K562 (cell line): Measurements from ENCODE around the gene CCDC73. TPM values are rescaled to one million over a fixed set of nuclear protein-coding genes. Genes with fewer than 3 reads are reported as not detected.
A peak's percentile ranks its signal among the peaks of the same experiment; 100 is the strongest.

ENCODE experiments used
- ATAC-seq: fragments of 200-7000 bp; cut with Tn5 transposase; 3 replicates; pipeline ENCODE4 v1.9.1; 2020; ENCODE audit warnings: moderate library complexity
- Bru-seq: library from RNA; stranded (reverse); fragments of 400-500 nt; gene quantifications from one replicate; lab custom pipeline; 2021; lab: Mats Ljungman, UMichigan
- BruChase-seq, 2 experiments: library from RNA; stranded (reverse); fragments of 400-500 nt; gene quantifications; one replicate each; lab custom pipeline; 2021; lab: Mats Ljungman, UMichigan
- BruUV-seq: library from RNA; stranded (reverse); fragments of 400-500 nt; replicated peaks from 2 replicates; lab custom pipeline; 2021; lab: Mats Ljungman, UMichigan
- CTCF ChIA-PET: fragments of 300-600 bp; formaldehyde crosslinking; extraction: SDS; loops from one replicate; lab custom pipeline; 2021; ENCODE audit warnings: low intra/inter-chr PET ratio; lab: Yijun Ruan, JAX
- POLR2A ChIA-PET: fragments of 300-600, 350-650 bp; sonication (Branson Sonifier 250); formaldehyde crosslinking; extraction: SDS; loops from one replicate; lab custom pipeline; 2021; ENCODE audit warnings: antibody characterized with exemption, inconsistent platforms; lab: Yijun Ruan, JAX
- DNase-seq, 4 experiments: peaks; one replicate each; pipeline versions ENCODE4 v3.0.0 to v3.0.0-alpha.2; 2011 to 2018; ENCODE audit warnings: low spot score in 3 of 4, mixed read lengths in 3 of 4; ENCODE audit errors: extremely low read depth in 1 of 4
- FAIRE-seq: peaks from 2 replicates; lab custom pipeline; 2011; peaks lifted over from hg19 to GRCh38; lab: Jason Lieb, UNC
- H2AFZ ChIP-seq: 2 replicates; pipeline ENCODE4 v1.6.0; 2011; ENCODE audit warnings: low read depth, low read length, control low read depth, inconsistent platforms
- H3K27ac ChIP-seq: fragments of 200-600 bp; 3 replicates; pipeline ENCODE4 v1.8.0; 2011; ENCODE audit warnings: low read depth, mild to moderate bottlenecking, control low read depth, inconsistent platforms, low read length, moderate library complexity, mixed read lengths; ENCODE audit errors: extremely low read depth
- H3K27me3 ChIP-seq, 2 experiments: fragments of 300-600 bp in 1 of 2; 2 replicates in 1 of 2; 3 replicates in 1 of 2; pipeline versions ENCODE4 v1.6.0 to v1.8.0; 2011; ENCODE audit warnings: inconsistent platforms in 2 of 2, low read length in 2 of 2, mild to moderate bottlenecking in 1 of 2, mixed read lengths in 1 of 2, moderate library complexity in 1 of 2; ENCODE audit not compliant: control insufficient read depth in 2 of 2, insufficient read depth in 2 of 2
- H3K36me3 ChIP-seq: fragments of 300-600 bp; 3 replicates; pipeline ENCODE4 v1.8.0; 2011; ENCODE audit warnings: mild to moderate bottlenecking, low read length, inconsistent platforms; ENCODE audit not compliant: control insufficient read depth, insufficient read depth
- H3K4me1 ChIP-seq, 2 experiments: fragments of 200-600 bp in 1 of 2; replicated peaks in 1 of 2; 2 replicates in 1 of 2; 3 replicates in 1 of 2; pipeline versions ENCODE4 v1.5.1 to v1.8.0; 2011; ENCODE audit warnings: inconsistent platforms in 2 of 2, low read length in 2 of 2, mild to moderate bottlenecking in 1 of 2, mixed read lengths in 1 of 2, moderate library complexity in 1 of 2; ENCODE audit not compliant: control insufficient read depth in 2 of 2, insufficient read depth in 2 of 2
- H3K4me2 ChIP-seq: 2 replicates; pipeline ENCODE4 v1.6.1; 2011; ENCODE audit warnings: low read length, control low read depth, inconsistent platforms, mixed read lengths; ENCODE audit not compliant: insufficient read depth
- H3K4me3 ChIP-seq: fragments of 200-600 bp; sonication (generic), shearing (Covaris generic); 2 replicates; pipeline ENCODE4 v1.5.1; 2016; ENCODE audit warnings: control low read depth, inconsistent platforms
- H3K79me2 ChIP-seq: fragments of 200-600 bp; 3 replicates; pipeline ENCODE4 v1.8.0; 2011; ENCODE audit warnings: low read length, inconsistent platforms; ENCODE audit not compliant: control insufficient read depth, insufficient read depth
- H3K9ac ChIP-seq, 2 experiments: 2 replicates each; pipeline versions ENCODE4 v1.6.0 to v1.6.1; 2011; ENCODE audit warnings: low read depth in 2 of 2, low read length in 2 of 2, control low read depth in 1 of 2, inconsistent platforms in 1 of 2, mild to moderate bottlenecking in 1 of 2, mixed read lengths in 1 of 2; ENCODE audit not compliant: insufficient read depth in 1 of 2
- H3K9me1 ChIP-seq: one replicate; pipeline ENCODE4 v1.6.0; 2011; ENCODE audit warnings: inconsistent platforms, mild to moderate bottlenecking, low read length, moderate library complexity; ENCODE audit not compliant: control insufficient read depth, insufficient read depth
- H3K9me3 ChIP-seq: replicated peaks from 2 replicates; pipeline ENCODE4 v1.5.1; 2011; ENCODE audit warnings: low read depth, low read length, inconsistent platforms; ENCODE audit not compliant: control insufficient read depth, insufficient read depth
- H4K20me1 ChIP-seq: replicated peaks from 2 replicates; pipeline ENCODE4 v1.6.1; 2011; ENCODE audit warnings: low read length, inconsistent platforms, mixed read lengths; ENCODE audit not compliant: control insufficient read depth, insufficient read depth
- CBX5 ChIP-seq: IDR thresholded peaks from 2 replicates; pipeline ENCODE4 v1.6.1; 2014; ENCODE audit warnings: low read depth, borderline replicate concordance
- E2F3 ChIP-seq: fragments of 250-450 bp; sonication (Bioruptor Pico); IDR thresholded peaks from 2 replicates; pipeline ENCODE4 v1.4.0; 2020; ENCODE audit warnings: mild to moderate bottlenecking
- EZH2 ChIP-seq: IDR thresholded peaks from 2 replicates; pipeline ENCODE4 v1.6.1; 2012; ENCODE audit warnings: low read depth, mild to moderate bottlenecking, inconsistent platforms, low read length, borderline replicate concordance
- L3MBTL2 ChIP-seq: fragments of 450-650 bp; IDR thresholded peaks from 2 replicates; pipeline ENCODE4 v1.6.1; 2016; ENCODE audit warnings: mild to moderate bottlenecking, moderate library complexity
- NCOA2 ChIP-seq, 2 experiments: fragments of 450-650 bp; IDR thresholded peaks; 2 replicates each; pipeline ENCODE4 v1.6.1; 2018; ENCODE audit warnings: mild to moderate bottlenecking in 2 of 2, moderate library complexity in 1 of 2; ENCODE audit not compliant: partially characterized antibody in 2 of 2
- RBFOX2 ChIP-seq: fragments of 200-400 bp; formaldehyde crosslinking; IDR thresholded peaks from 2 replicates; pipeline ENCODE4 v1.6.1; 2017; ENCODE audit warnings: low read depth, mild to moderate bottlenecking, low read length, moderate library complexity
- ZNF124 ChIP-seq: sonication (generic); formaldehyde crosslinking; IDR thresholded peaks from 2 replicates; pipeline ENCODE4 v1.8.1; 2022; ENCODE audit warnings: missing genetic modification reagents
- ZNF584 ChIP-seq: fragments of 200-800 bp; sonication (Bioruptor generic); IDR thresholded peaks from 2 replicates; pipeline ENCODE4 v1.6.1; 2016; ENCODE audit warnings: low read depth, mild to moderate bottlenecking, missing genetic modification characterization, missing compliant biosample characterization
- WGBS: fragments of 100-300 bp; shearing (Covaris generic); methylation state at CpG from one replicate; pipeline ENCODE4 v1.1.6; 2016; ENCODE audit warnings: low coverage, mixed read lengths; ENCODE audit not compliant: insufficient coverage; ENCODE audit errors: missing lambda C conversion rate; 5-methylcytosine and 5-hydroxymethylcytosine counted together
- in situ Hi-C: fragments of 300-500 bp; cut with MboI; formaldehyde crosslinking; loops from 4 replicates; pipeline ENCODE4 v1.15.0; 2018; ENCODE audit warnings: inconsistent platforms, mixed read lengths
- intact Hi-C: fragments of 100-400 bp; cut with micrococcal nuclease; formaldehyde crosslinking; loops from 2 replicates; pipeline ENCODE4 v1.14.2; 2022
- long read RNA-seq, 3 experiments: library from polyadenylated mRNA in 2 of 3; library from RNA in 1 of 3; unstranded in 2 of 3; stranded (forward) in 1 of 3; transcript quantifications; one replicate each; pipeline ENCODE4 v2.0.0, GENCODE V29; 2019 to 2022
- polyA minus RNA-seq, 3 experiments: library from RNA; depleted of rRNA, polyadenylated mRNA; stranded (reverse); fragments of >200 nt; gene quantifications; 2 replicates each; pipeline ENCODE4 v1.2.3, GENCODE V29; 2011
- polyA plus RNA-seq, 8 experiments: library from polyadenylated mRNA; depleted of rRNA in 4 of 8; stranded (reverse) in 5 of 8; unstranded in 3 of 8; fragments of >200 nt; fragmentation: Nextera tagmentation in 2 of 8; fragmentation: Illumina TruSeq in 1 of 8; extraction: Ambion mirVana in 2 of 8; extraction: Trizol in 1 of 8; gene quantifications; 2 replicates each; pipeline versions ENCODE4 v1.2.1 to v1.2.3, GENCODE V29; 2011 to 2014; ENCODE audit warnings: inconsistent platforms in 1 of 8, missing spikeins in 1 of 8
- total RNA-seq, 7 experiments: library from RNA; depleted of rRNA in 6 of 7; stranded (reverse); fragments of >200 nt in 6 of 7; fragmentation: Illumina TruSeq in 2 of 7; extraction: Trizol in 2 of 7; gene quantifications; 2 replicates each; pipeline versions ENCODE4 v1.2.1 to v1.2.3, GENCODE V29; 2011 to 2021; ENCODE audit warnings: low replicate concordance in 1 of 7
- TF ChIP-seq, protein P1 (sequence below): IDR thresholded peaks from 2 replicates; pipeline ENCODE4 v1.6.1; 2011; ENCODE audit warnings: borderline replicate concordance, low read depth, mild to moderate bottlenecking, moderate library complexity, low read length; ENCODE audit not compliant: insufficient read depth, poor library complexity, severe bottlenecking
- TF ChIP-seq, protein P2 (sequence below), 2 experiments: IDR thresholded peaks; 2 replicates each; pipeline ENCODE4 v1.6.1; 2011; ENCODE audit warnings: borderline replicate concordance in 1 of 2, control low read depth in 1 of 2, low read depth in 1 of 2, low read length in 1 of 2, mild to moderate bottlenecking in 1 of 2, mixed read lengths in 1 of 2, moderate library complexity in 1 of 2; ENCODE audit not compliant: insufficient read depth in 1 of 2, insufficient read length in 1 of 2, poor library complexity in 1 of 2, severe bottlenecking in 1 of 2; ENCODE audit errors: extremely low read depth in 1 of 2

Gene CCDC73
- not detected in 2 replicates for total RNA-seq (2011; cell fraction: chromatin; rRNA removed; ENCODE audit: low replicate concordance)
- total RNA-seq (2011; cell fraction: nucleolus; rRNA removed) = not detected in 2 replicates
- not detected in 2 replicates for total RNA-seq (2011; cell fraction: nucleoplasm; rRNA removed)
- total RNA-seq (2014; rRNA removed) (not detected in 2 replicates), total RNA-seq (2014; rRNA removed; fragmentation: Illumina TruSeq; extraction: Trizol) (not detected in 2 replicates), total RNA-seq (2015; rRNA removed; fragmentation: Illumina TruSeq; extraction: Trizol) (not detected in 2 replicates), total RNA-seq (2021) (not detected in 2 replicates), polyA plus RNA-seq (2011; rRNA removed) (not detected in 2 replicates), polyA plus RNA-seq (2014; fragmentation: Illumina TruSeq; extraction: Trizol) (not detected in 2 replicates), polyA plus RNA-seq (2014; fragmentation: Nextera tagmentation; extraction: Ambion mirVana) (under 1 TPM; 0.20 to 0.21 TPM), polyA plus RNA-seq (2014; rRNA removed) (not detected in 2 replicates), polyA minus RNA-seq (2011; rRNA and poly(A)+ RNA removed) (not detected in 2 replicates), Bru-seq, nascent RNA (percentile 2 among the genes with signal in this experiment), BruChase-seq, experiment 1, labeled RNA remaining after a 2-hour chase (percentile 4 among the genes with signal in this experiment), BruChase-seq, experiment 2, labeled RNA remaining after a 6-hour chase (percentile 5 among the genes with signal in this experiment)
- polyA plus RNA-seq (2011; cell fraction: cytosol; rRNA removed) = not detected in 2 replicates
- not detected in 2 replicates for polyA plus RNA-seq (2011; cell fraction: nucleus; rRNA removed)
- 0.06 and 0.16 TPM in 2 replicates for polyA plus RNA-seq (2012)
- polyA minus RNA-seq (2011; cell fraction: cytosol; rRNA and poly(A)+ RNA removed) = not detected in 2 replicates
- polyA minus RNA-seq (2011; cell fraction: nucleus; rRNA and poly(A)+ RNA removed) = not detected in 2 replicates
- long read RNA-seq, experiment 1, partial matches to known transcripts = 0 of 4 reads
- long read RNA-seq, experiment 1, other reads (novel, unspliced or antisense) = 4 of 4 reads
- long read RNA-seq, experiment 2 = 0 reads
- long read RNA-seq, experiment 3, partial matches to known transcripts = 0 of 1 reads
- long read RNA-seq, experiment 3, other reads (novel, unspliced or antisense) = 1 of 1 reads

DNA sequence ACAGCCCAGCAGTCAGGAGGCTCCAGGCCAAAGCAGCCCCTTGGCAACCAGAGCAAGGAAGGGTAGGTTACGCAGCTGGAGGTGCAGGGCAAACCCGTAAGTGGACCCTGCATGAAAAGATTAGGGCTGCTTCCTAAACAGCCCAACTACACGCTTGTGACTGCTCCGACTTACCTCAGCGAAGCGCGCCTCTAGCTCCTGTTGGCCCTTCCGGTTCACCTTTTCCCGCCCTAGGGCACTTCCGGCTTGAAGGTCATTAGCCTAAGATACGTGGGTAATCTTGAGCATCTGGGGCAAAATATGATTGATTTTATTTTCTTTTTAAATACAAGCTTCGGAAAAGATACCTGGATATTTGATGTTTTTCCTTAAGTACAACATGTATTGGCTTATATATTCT is at the start of gene CCDC73:
Gene CCDC73, minus strand, starts transcription at position 224 of the 400 bp plus-strand sequence. CDS start 34,419 bp downstream, outside the sequence.
- BruUV-seq = no TSS peak
- no peak for FAIRE-seq
- ChIA-PET POLR2A (interaction anchor here (0.9 kb wide), 1 partner anchor 22 kb away, joined by 3 read pairs; no protein-coding TSS in a partner anchor), CTCF (interaction anchor here (2.0 kb wide), 1 partner anchor 471 kb away, joined by 9 read pairs; no protein-coding TSS in a partner anchor)
- Histone ChIP-seq H3K4me3 (no peak within 1 kb of the TSS), H2AFZ (no peak within 1 kb of the TSS), H3K27ac (no peak within 1 kb of the TSS), H4K20me1 (no peaks in the 10 kb centered on the region), H3K4me2 (no peak within 1 kb of the TSS), H3K9ac (0 out of 4 replicates have a peak within 1 kb of the TSS, but pooled peaks of 1 of the 2 experiments have one; percentile 36), H3K9me1 (no peaks in the 10 kb centered on the region), H3K4me1 (no peaks in the 10 kb centered on the region; a peak in 1 of 5 replicates), H3K9me3 (no peaks in the 10 kb centered on the region), H3K27me3 (peaks cover 10 to 26% of the 10 kb centered on the region in 2 experiments), H3K36me3 (no peaks in the 10 kb centered on the region), H3K79me2 (no peaks in the 10 kb centered on the region)
- no peak; the same call in 2 of the 3 replicates for ATAC-seq
- TF ChIP-seq EZH2 (no peak), CBX5 (no peak), RBFOX2 (no peak), NCOA2 (IDR thresholded peaks at IDR 0.05; ENCODE audit: partially characterized antibody in 2 of 2) (no peak), L3MBTL2 (peak; percentile 24; the same call in 1 of the 2 replicates), E2F3 (CRISPR knock-in tag) (no peak), ZNF124 (no peak), ZNF584 (CRISPR knock-in tag) (no peak)
- TF ChIP-seq, protein P1, sequence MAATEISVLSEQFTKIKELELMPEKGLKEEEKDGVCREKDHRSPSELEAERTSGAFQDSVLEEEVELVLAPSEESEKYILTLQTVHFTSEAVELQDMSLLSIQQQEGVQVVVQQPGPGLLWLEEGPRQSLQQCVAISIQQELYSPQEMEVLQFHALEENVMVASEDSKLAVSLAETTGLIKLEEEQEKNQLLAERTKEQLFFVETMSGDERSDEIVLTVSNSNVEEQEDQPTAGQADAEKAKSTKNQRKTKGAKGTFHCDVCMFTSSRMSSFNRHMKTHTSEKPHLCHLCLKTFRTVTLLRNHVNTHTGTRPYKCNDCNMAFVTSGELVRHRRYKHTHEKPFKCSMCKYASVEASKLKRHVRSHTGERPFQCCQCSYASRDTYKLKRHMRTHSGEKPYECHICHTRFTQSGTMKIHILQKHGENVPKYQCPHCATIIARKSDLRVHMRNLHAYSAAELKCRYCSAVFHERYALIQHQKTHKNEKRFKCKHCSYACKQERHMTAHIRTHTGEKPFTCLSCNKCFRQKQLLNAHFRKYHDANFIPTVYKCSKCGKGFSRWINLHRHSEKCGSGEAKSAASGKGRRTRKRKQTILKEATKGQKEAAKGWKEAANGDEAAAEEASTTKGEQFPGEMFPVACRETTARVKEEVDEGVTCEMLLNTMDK = no peak
- TF ChIP-seq, protein P2, sequence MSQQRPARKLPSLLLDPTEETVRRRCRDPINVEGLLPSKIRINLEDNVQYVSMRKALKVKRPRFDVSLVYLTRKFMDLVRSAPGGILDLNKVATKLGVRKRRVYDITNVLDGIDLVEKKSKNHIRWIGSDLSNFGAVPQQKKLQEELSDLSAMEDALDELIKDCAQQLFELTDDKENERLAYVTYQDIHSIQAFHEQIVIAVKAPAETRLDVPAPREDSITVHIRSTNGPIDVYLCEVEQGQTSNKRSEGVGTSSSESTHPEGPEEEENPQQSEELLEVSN (IDR thresholded peaks at IDR 0.05; ENCODE audit: borderline replicate concordance in 1 of 2, extremely low read depth in 1 of 2, insufficient read depth in 1 of 2, insufficient read length in 1 of 2, low read depth in 1 of 2, low read length in 1 of 2, poor library complexity in 1 of 2, severe bottlenecking in 1 of 2) = peak in 1 of 2 experiments; percentile 57
- WGBS = 51% methylated on average over 12 of the region's 12 CpGs
- intact Hi-C loops (loop anchor here (5.0 kb wide), 2 partner anchors 42 to 362 kb away; no protein-coding TSS in a partner anchor), in situ Hi-C loops (loop anchor here (5.0 kb wide), 1 partner anchor 472 kb away; no protein-coding TSS in a partner anchor)
- no peak for DNase-seq
